HG03439 (cell line): Measurements from ENCODE around the gene APOBEC3B.
"Not testable (repeated sequence)": the region's sequence is repeated elsewhere in the genome, so short reads cannot be mapped to it uniquely, and the experiment has no call there.

Experiments used
- ATAC-seq: cut with Tn5 transposase; IDR thresholded peaks from one replicate; pipeline ENCODE4 v1.9.1; 2021; ENCODE audit warnings: mild to moderate bottlenecking, moderate library complexity; ENCODE audit not compliant: unreplicated experiment

Gene APOBEC3B

GRCh38 chr22:38981992-38982927 is at the start of gene APOBEC3B:
TSS of gene APOBEC3B (plus strand) at chr22:38982347. CDS start at chr22:38982454, 107 bp downstream.
- peak; percentile 50 for ATAC-seq

DNA sequence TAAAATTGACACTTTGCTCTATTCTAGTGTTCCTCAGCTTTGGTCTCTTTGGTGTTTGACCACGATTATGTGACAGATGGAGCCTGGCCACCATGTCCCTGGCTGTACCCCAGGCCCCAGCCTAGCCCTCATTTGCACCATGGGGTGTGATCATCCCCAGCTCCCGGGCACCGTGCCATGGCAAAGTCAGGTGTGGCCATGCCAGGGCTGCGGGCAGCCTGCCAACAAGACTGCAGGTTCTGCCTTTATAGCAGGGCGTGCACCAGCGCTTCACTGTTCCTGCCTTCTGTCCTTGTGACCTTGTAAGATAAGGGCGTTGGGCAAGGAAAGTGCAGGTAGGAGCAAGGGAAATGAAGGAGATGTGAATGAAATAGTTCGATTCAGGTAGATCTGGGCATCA is 47.1 kb upstream of the APOBEC3B start:
- no peak for ATAC-seq

DNA sequence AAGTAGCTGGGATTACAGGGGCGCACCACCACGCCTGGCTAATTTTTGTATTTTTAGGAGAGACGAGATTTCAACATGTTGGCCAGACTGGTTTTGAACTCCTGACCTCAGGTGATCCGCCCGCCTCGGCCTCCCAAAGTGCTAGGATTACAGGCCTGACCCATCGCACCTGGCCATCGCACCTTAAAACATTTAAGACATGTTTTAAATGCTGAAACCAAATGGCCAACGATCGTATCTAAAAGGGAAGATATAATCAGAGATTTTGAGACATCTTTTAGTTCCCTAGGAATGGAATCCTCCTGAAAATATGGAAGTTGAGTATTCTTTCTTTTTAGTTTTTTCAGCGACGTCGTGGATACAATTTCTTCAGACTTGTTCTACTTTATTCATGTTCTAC is 46.5 kb upstream of the APOBEC3B start:
- ATAC-seq, result no peak

- ATAC-seq, result no peak
Measured at GRCh38 chr22:38936562-38936961, 45.6 kb upstream of the APOBEC3B start.

DNA sequence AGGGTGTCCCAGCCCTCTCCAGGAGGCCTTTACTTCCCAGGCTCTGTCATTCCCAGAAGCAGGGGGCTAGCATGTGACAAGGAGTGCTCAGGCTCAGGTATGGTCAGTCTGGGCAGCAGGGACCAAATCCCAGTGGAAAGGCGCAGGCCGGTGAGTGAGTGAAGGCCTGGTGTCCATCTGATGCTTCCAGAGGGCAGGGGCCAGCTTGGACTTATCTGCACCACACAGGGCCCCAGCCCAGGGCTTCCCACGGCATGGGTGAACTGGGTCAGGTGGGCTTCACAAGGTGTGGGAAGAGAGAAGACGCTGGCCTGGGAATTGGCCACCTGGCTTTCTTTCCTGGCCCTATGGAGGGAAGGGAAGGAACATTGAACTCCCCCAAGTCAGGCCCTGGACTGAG is 45.1 kb upstream of the APOBEC3B start:
- no peak for ATAC-seq

- ATAC-seq, result no peak
Measured at GRCh38 chr22:38937541-38937940, 44.6 kb upstream of the APOBEC3B start.

DNA sequence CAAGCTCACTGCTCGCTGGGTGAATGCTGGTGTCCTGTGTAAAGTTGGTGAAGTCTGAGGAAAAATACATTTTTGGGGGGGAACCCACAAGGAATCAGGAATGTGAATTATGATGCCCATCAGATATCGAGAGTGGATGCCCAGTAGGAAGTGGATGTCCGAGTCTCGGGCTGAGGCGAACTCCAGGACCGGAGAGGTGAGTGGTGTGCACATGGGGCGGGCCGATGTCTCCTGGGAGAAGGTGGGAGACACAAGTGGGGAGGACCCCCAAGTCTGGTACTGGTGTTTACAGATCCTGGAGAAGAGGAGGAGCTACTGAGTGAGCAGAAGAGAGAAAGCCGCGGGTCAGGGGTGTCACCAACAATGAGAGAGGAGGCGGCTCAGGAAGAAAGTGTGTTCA is 43.9 kb upstream of the APOBEC3B start:
- ATAC-seq, result no peak

DNA sequence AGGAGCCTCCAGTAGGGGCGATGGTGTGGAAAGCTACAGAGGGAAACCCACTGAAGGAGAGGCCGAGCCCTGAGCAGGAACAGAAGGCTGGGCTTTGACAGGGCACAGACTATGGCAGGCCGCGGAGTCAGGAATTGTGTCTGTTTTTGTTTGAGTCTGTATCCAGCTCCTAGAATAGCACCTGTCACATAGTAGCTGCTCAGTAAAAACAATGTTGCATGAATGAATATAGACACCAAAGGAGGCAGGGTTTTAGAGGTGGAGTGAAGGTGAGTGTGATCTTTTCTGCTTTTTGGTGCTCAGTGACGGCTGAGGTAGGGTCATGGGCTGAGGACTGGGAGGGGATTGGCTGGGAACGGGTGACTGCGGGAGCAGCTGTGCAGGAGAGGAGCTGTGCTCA is 43.2 kb upstream of the APOBEC3B start:
- ATAC-seq, result no peak

- ATAC-seq, result no peak
Measured at GRCh38 chr22:38940811-38941384, 41.2 kb upstream of the APOBEC3B start.

DNA sequence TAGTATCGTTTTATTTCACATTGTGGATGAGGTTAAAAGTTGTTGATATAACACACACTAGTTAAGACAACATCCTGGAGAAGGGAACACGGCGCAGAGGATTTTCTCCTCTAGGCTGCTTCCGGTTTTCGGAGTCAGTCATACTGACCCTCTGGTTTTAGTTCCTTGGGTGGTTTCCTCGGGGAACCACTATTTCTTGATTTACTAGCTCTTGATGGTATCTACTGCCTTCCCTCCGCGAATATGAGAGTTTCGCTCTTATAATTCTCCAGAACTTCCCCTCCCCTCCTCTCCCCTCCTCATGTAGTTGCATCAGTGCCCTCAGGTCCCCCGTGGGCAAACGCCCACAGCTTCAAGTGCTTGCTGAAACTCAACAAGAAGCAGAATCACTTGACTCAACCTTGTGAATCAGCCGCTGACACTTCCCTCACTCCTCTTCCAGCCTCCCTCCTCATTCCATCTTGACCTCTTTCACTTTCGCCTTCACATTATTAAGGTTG is 40.6 kb upstream of the APOBEC3B start:
- peak; percentile 77 for ATAC-seq

GRCh38 chr22:38942702-38943101 is 39.4 kb upstream of the APOBEC3B start:
- no peak for ATAC-seq

DNA sequence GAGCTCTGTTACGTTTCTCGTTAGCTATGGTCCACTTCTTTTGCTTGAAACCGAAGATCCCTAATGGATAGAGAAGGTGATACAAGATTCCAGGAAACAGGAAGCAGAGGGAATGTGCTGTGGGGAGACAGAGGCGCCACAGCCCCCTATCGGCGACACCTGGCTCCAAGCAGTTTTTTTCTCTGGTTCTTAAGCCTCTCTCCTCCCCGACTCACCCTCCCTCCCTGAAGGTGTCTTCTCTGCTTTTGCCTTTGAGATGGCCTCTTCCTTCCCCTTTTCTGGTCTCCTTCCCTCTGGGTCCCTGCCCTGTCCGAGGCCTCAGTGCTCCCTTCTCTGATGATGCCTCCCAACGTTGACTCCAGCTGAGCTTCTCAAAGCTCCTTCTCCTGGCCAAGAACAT is 38.9 kb upstream of the APOBEC3B start:
- no peak for ATAC-seq

DNA sequence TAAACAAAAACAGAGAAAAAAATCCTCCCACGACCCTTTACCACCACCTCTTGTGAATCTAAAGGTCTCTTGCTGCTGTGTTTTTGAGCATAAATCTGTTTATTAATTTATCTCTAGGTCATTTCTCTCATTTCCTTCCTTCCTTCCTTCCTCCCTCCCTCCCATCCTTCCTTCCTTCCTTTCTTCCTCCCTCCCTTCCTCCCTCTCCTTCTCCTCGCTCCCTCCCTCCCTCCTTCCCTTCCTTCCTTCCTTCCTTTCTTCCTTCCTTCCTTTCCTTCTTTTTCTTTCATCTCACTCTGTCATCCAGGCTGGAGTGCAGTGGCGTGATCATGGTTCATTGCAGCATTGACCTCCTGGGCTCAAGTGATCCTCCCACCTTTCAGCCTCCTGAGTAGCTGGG is 38.3 kb upstream of the APOBEC3B start:
- no peak for ATAC-seq

DNA sequence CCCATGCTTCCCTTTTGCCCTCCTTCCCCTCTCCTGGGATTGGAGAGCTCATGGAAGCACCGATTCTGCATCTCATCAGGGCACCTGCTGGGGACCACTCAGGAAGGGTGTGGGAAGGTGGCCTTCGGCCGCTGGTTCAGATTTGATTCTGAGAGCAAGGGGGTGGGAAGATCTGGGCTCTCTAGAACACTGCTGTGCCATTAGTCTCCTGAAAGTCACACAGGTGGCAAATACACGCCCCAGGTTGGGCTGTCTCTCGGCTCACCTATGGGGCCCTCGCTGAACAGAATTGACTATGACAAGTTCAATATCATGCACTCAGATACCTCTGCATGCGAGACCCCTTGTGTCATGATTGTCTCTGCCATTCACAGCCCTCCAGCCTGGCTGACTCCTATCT is 37.5 kb upstream of the APOBEC3B start:
- no peak for ATAC-seq

GRCh38 chr22:38945706-38946338 is 36.3 kb upstream of the APOBEC3B start:
- ATAC-seq, result not testable (repeated sequence)

- ATAC-seq, result no peak
Measured at GRCh38 chr22:38946771-38947170, 35.4 kb upstream of the APOBEC3B start.

GRCh38 chr22:38947321-38948140 is 34.6 kb upstream of the APOBEC3B start:
- ATAC-seq, result no peak

DNA sequence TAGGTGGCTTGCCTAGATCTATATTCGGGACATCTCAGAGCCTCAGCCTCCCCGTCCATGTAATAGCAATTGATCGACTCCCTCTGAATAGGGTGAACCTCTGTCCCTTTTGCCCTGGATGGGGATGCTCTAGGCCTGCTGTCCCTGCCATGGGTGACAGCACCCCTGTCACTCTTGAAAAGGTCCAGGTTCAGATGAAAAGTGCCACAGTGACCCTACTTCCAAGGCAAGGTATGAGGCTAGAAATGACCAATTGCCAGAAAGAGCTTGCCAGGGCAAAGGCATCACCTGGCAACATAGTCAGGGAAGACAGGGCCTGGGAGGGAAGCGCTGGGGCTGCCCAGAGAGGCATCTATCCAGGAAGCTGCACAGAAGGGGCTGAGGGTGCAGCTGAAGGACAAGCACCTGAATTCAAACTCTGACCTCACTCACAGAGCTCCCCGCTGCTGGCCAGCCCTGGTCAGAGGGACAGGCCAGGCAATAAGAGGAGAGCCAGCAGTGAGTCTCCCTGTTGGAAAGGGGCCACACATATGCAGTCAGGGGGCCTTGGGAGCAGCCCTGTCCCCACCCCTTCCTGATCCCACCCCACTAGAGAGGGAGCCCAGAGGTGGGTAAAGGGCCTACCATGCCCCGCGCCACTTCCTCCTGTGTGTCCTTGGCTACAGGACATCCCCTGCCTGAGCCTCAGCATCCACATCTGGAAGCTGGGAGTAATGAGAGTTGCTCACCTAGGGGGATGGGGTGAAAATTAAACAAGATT is 33.8 kb upstream of the APOBEC3B start:
- ATAC-seq, result no peak

GRCh38 chr22:38949889-38950405 is 32.2 kb upstream of the APOBEC3B start:
- no peak for ATAC-seq
